ENCODE results near the gene LYRM7.

Gene LYRM7

DNA sequence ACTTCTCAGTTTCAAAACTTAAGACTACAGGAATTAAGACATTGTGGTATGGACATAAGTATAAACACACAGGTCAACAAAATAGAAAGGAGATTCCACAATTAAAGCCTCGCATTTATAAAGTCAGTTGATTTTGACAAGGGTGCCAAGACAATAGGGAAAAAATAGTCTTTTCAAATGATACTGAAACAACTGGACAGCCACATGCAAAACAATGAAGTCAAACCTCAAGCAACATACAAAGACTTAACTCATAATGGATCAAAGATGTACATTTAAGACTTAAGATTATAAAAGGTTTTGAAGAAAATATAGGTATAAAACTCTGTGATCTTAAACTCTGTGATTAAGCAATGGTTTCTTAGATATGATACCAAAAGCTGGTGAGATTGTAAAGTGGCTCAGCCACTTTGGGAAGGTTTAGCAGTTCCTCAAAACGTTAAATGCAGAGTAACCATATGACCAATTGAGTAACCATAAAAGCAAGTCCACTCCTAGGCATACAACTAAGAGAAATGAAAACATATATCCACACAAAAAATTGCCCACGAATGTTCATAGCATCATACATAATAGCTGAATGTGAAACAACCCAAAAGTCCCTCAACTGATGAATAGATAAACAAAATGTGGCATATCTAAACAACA is 27.6 kb upstream of the LYRM7 start:
- no peak overlapping the region for H3K4me3 ChIP-seq (replicated peaks; ENCODE audit: insufficient read depth, low read length)
- no peak for DNase-seq (ENCODE audit: low read depth in 1 of 2, low spot score in 1 of 2)
- no peaks in the 10 kb centered on the region for H3K27me3 ChIP-seq (ENCODE audit: insufficient read depth, poor library complexity, severe bottlenecking)
- no peak overlapping the region for H3K27ac ChIP-seq (replicated peaks)
- TF ChIP-seq SPI1 (IDR thresholded peaks at IDR 0.05; ENCODE audit: borderline replicate concordance, low read depth), result peak; percentile 30; the same call in 1 of the 2 replicates
- TF ChIP-seq, protein P1, sequence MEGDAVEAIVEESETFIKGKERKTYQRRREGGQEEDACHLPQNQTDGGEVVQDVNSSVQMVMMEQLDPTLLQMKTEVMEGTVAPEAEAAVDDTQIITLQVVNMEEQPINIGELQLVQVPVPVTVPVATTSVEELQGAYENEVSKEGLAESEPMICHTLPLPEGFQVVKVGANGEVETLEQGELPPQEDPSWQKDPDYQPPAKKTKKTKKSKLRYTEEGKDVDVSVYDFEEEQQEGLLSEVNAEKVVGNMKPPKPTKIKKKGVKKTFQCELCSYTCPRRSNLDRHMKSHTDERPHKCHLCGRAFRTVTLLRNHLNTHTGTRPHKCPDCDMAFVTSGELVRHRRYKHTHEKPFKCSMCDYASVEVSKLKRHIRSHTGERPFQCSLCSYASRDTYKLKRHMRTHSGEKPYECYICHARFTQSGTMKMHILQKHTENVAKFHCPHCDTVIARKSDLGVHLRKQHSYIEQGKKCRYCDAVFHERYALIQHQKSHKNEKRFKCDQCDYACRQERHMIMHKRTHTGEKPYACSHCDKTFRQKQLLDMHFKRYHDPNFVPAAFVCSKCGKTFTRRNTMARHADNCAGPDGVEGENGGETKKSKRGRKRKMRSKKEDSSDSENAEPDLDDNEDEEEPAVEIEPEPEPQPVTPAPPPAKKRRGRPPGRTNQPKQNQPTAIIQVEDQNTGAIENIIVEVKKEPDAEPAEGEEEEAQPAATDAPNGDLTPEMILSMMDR (IDR thresholded peaks at IDR 0.05; ENCODE audit: insufficient read depth, low read length), result no peak

DNA sequence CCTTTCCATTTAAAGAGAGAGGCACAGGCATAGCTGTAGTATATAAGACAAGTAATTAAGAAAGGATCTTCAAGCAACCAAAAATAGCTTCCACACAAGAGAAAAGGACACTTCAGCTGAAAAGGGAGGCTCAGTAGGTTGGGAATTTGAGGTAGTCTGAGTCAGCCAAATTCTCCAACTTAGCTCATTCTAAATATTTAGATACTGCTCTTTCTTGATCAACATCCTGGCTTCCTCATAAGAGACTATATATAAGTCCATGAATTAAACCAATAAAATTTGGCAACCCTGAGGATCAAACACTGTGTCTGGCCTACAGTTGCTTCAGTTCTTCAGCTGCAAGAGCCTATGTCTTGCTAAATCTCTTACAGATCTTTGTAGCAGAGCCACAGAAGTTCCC is 23.5 kb upstream of the LYRM7 start:
- no peak for DNase-seq (ENCODE audit: low read depth in 1 of 2, low spot score in 1 of 2)
- Histone ChIP-seq H3K27ac (replicated peaks) (no peak overlapping the region), H3K4me3 (replicated peaks; ENCODE audit: insufficient read depth, low read length) (no peak overlapping the region), H3K27me3 (ENCODE audit: insufficient read depth, poor library complexity, severe bottlenecking) (no peaks in the 10 kb centered on the region)
- TF ChIP-seq GABPA (IDR thresholded peaks at IDR 0.05; ENCODE audit: low read depth) (no peak), SPI1 (IDR thresholded peaks at IDR 0.05; ENCODE audit: borderline replicate concordance, low read depth) (no peak), POLR2AphosphoS5 (IDR thresholded peaks at IDR 0.05; ENCODE audit: low read depth) (no peak)
- TF ChIP-seq, protein P1 (IDR thresholded peaks at IDR 0.05; ENCODE audit: insufficient read depth, low read length), result no peak
- TF ChIP-seq, protein P2, sequence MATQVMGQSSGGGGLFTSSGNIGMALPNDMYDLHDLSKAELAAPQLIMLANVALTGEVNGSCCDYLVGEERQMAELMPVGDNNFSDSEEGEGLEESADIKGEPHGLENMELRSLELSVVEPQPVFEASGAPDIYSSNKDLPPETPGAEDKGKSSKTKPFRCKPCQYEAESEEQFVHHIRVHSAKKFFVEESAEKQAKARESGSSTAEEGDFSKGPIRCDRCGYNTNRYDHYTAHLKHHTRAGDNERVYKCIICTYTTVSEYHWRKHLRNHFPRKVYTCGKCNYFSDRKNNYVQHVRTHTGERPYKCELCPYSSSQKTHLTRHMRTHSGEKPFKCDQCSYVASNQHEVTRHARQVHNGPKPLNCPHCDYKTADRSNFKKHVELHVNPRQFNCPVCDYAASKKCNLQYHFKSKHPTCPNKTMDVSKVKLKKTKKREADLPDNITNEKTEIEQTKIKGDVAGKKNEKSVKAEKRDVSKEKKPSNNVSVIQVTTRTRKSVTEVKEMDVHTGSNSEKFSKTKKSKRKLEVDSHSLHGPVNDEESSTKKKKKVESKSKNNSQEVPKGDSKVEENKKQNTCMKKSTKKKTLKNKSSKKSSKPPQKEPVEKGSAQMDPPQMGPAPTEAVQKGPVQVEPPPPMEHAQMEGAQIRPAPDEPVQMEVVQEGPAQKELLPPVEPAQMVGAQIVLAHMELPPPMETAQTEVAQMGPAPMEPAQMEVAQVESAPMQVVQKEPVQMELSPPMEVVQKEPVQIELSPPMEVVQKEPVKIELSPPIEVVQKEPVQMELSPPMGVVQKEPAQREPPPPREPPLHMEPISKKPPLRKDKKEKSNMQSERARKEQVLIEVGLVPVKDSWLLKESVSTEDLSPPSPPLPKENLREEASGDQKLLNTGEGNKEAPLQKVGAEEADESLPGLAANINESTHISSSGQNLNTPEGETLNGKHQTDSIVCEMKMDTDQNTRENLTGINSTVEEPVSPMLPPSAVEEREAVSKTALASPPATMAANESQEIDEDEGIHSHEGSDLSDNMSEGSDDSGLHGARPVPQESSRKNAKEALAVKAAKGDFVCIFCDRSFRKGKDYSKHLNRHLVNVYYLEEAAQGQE (IDR thresholded peaks at IDR 0.05; ENCODE audit: insufficient replicate concordance, low read depth), result no peak

DNA sequence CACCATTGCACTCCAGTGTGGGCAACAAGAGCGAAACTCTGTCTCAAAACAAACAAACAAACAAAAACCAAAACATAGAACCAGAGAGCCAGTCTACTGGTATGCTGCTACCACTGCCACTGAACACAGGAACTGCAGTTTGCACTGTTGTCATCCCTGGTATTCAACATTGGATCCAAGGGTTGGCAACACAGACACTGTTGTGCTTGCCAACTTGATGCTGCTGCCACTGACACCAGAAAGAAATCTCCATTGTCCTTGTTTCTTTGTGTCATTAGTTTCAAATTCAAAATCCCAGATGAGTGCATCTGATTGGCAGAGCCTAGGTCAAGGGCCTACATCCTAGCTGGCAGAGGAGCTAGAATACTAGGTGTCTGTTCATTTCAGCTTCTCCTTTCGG is 21.9 kb upstream of the LYRM7 start:
- Histone ChIP-seq H3K27ac (replicated peaks) (no peak overlapping the region), H3K27me3 (ENCODE audit: insufficient read depth, poor library complexity, severe bottlenecking) (no peaks in the 10 kb centered on the region), H3K4me3 (replicated peaks; ENCODE audit: insufficient read depth, low read length) (no peak overlapping the region)
- TF ChIP-seq, protein P2 (IDR thresholded peaks at IDR 0.05; ENCODE audit: insufficient replicate concordance, low read depth), result no peak
- TF ChIP-seq, protein P1 (IDR thresholded peaks at IDR 0.05; ENCODE audit: insufficient read depth, low read length), result no peak
- TF ChIP-seq SPI1 (IDR thresholded peaks at IDR 0.05; ENCODE audit: borderline replicate concordance, low read depth), result no peak
- no peak for TF ChIP-seq POLR2AphosphoS5 (IDR thresholded peaks at IDR 0.05; ENCODE audit: low read depth)
- no peak for TF ChIP-seq GABPA (IDR thresholded peaks at IDR 0.05; ENCODE audit: low read depth)
- DNase-seq (ENCODE audit: low read depth in 1 of 2, low spot score in 1 of 2), result no peak

DNA sequence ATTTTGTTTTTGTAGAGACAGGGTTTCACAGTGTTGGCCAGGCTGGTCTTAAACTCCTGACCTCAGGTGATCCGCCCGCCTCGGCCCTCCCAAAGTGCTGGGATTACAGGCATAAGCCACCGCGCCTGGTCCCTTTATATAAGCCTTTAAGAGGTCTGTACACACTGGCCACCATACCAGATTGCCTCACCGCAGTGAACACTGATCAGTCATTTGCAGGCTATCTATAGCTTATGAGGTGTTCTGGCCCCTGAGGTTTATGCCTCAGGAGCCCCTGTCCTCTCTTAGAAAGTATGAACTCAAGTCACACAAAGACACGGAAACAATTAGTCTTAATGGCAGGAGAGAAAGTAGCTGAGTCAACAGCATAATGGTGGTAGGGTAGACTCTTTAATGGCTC is 20.3 kb upstream of the LYRM7 start:
- H3K27ac ChIP-seq (replicated peaks), result no peak overlapping the region
- H3K27me3 ChIP-seq (ENCODE audit: insufficient read depth, poor library complexity, severe bottlenecking), result no peaks in the 10 kb centered on the region
- H3K4me3 ChIP-seq (replicated peaks; ENCODE audit: insufficient read depth, low read length), result no peak overlapping the region
- DNase-seq (ENCODE audit: low read depth in 1 of 2, low spot score in 1 of 2), result no peak
- TF ChIP-seq SPI1 (IDR thresholded peaks at IDR 0.05; ENCODE audit: borderline replicate concordance, low read depth), result no peak
- TF ChIP-seq GABPA (IDR thresholded peaks at IDR 0.05; ENCODE audit: low read depth), result no peak
